Activated CD8-positive, alpha-beta memory T cell treated with anti-CD3 and anti-CD28 coated beads, Interleukin-2, amount 50 U/mL, for 1 hour (primary cell): ENCODE data around the gene IFIT1.
"Not testable (repeated sequence)": the region's sequence is repeated elsewhere in the genome, so short reads cannot be mapped to it uniquely, and the experiment has no call there.

Experiments
- DNase-seq: peaks from one replicate; pipeline ENCODE4 v3.0.0-alpha.2; 2020; ENCODE audit errors: extremely low read depth

Gene IFIT1

DNA sequence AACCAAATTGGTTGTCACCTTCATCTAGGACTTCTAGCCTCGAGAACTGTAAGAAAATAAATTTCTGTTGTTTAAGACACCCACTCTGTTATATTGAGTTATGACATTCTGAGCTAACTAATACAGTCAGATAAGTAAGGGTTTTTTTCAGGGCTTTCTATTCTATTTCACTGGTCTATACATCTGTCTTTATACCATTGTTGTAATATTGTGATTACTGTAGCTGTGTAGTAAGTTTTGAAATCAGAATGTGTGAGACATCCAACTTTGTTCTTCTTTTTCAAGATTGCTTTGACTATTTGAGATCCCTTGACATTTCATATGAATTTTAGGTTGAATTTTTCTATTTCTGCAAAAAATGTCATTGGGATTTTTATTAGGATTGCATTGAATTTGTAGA, 7.5 kb downstream of the IFIT1 start:
- DNase-seq = no peak

DNA sequence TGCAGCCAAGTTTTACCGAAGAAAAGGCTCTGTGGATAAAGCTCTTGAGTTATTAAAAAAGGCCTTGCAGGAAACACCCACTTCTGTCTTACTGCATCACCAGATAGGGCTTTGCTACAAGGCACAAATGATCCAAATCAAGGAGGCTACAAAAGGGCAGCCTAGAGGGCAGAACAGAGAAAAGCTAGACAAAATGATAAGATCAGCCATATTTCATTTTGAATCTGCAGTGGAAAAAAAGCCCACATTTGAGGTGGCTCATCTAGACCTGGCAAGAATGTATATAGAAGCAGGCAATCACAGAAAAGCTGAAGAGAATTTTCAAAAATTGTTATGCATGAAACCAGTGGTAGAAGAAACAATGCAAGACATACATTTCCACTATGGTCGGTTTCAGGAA, 10.6 kb downstream of the IFIT1 start:
- no peak for DNase-seq

DNA sequence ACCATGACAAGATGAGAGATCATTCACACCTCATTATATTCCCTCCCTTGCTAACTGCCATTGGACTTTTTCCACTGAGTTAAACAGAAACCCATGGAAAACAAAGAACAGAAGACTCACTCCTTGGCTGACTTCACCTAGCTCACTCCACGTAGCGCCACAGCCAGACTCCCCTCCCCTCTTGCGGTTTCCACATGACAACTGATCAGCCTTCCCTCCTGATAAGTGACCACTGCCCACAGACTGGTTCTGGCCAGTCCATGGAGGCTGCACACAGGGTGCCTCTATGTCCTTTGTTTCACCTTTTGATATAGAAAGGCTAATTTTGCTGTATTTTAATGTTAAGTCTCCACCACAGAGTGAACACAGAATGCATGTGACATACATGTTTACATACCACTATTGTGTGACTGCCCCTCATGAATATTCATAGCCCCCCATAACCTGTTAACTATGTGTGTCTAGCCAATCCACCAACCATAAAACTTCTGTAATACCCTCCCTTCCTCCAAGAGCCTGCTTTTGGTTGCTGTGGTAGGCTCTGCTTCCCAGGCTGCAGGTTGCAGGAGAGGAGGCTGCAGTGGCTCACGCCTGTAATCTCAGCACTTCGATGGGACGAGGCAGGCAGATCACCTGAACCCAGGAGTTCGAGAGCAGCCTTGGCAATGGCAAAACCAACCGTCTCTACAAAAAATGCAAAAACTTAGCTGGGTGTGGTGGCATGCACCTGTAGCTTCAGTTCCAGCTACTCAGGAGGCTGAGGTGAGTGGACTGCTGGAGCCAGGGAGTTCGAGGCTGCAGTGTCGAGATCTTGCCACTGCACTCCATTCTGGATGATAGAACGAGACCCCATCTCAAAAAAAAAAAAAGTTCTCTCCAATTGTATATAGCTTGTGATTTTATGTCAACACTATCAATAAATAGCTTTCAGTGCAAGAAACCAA, 12.0 kb downstream of the IFIT1 start:
- DNase-seq = no peak

DNA sequence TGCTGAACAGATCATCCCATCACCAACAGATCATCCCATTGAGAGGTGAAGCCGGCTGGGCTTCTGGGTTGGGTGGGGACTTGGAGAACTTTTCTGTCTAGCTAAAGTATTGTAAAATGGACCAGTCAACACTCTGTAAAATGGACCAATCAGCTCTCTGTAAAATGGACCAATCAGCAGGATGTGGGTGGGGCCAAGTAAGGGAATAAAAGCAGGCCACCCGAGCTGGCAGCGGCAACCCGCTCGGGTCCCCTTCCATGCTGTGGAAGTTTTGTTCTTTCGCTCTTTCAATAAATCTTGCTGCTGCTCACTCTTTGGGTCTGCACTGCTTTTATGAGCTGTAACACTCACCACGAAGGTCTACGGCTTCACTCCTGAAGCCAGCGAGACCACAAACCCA, 13.8 kb downstream of the IFIT1 start:
- not testable (repeated sequence) for DNase-seq

DNA sequence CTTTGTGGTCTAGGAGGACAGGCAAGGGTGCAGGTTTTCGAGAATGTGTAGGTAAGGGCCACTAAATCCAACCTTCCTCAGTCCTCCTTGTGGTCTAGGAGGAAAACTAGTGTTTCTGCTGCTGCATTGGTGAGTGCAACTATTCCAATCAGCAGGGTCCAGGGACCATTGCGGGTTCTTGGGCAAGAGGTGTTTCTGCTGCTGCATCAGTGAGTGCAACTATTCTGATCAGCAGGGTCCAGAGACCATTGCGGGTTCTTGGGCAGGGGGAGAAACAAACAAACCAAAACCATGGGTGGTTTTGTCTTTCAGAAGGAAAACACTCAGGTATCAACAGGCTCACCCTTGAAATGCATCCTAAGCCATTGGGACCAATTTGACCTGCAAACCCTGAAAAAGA, 15.4 kb downstream of the IFIT1 start:
- not testable (repeated sequence) for DNase-seq

DNA sequence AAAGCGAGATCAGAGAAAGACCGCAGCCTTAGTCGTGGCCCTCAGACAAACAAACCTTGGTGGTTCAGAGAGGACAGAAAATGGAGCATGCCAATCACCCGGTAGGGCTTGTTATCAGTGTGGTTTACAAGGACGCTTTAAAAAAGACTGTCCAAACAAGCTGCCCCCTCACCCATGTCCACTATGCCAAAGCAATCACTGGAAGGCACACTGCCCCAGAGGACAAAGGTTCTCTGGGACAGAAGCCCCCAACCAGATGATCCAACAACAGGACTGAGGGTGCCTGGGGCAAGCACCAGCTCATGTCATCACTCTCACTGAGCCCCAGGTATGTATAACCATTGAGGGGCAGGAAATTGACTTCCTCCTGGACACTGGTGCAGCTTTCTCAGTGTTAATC, 16.9 kb downstream of the IFIT1 start:
- DNase-seq = not testable (repeated sequence)

DNA sequence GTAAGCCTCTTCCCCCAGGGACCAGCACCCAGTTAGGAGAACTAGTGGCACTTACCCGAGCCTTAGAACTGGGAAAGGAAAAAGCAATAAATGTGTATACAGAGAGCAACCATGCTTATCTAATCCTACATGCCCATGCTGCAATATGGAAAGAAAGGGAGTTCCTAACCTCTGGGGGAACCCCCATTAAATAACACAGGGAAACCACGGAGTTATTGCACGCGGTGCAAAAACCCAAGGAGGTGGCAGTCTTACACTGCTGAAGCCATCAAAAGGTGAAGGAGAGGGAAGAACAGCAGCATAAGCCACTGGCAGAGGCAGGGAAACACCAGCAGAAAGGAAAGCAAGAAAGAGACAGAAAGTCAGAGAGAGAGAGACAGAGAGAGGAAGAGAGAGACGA, 18.1 kb downstream of the IFIT1 start:
- DNase-seq = not testable (repeated sequence)

DNA sequence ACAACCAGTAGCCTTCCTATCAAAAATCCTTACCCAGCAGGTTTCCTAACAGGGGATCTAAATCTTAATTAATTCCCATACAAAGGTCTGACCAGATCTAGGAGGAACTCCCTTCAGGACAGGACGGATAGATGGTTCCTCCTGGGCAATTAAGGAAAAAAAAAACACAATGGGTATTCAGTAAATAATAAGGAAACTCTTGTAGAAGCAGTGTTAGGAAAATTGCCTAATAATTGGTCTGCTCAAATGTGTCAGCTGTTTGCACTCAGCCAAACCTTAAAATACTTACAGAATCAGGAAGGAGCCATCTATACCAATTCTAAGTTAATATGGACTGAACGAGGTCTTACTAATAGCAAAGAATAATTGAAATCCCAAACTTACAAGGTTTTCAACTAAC, 18.7 kb downstream of the IFIT1 start:
- not testable (repeated sequence) for DNase-seq

DNA sequence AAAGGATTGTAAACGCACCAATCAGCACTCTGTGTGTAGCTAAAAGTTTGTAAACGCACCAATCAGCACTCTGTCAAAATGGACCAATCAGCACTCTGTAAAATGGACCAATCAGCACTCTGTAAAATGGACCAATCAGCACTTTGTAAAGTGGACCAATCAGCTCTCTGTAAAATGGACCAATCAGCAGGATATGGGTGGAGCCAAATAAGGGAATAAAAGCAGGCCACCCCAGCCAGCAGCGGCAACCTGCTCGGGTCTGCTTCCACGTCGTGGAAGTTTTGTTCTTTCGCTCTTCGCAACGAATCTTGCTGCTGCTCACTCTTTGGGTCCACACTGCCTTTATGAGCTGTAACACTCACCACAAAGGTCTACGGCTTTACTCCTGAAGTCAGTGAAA, 19.9 kb downstream of the IFIT1 start:
- DNase-seq = not testable (repeated sequence)

DNA sequence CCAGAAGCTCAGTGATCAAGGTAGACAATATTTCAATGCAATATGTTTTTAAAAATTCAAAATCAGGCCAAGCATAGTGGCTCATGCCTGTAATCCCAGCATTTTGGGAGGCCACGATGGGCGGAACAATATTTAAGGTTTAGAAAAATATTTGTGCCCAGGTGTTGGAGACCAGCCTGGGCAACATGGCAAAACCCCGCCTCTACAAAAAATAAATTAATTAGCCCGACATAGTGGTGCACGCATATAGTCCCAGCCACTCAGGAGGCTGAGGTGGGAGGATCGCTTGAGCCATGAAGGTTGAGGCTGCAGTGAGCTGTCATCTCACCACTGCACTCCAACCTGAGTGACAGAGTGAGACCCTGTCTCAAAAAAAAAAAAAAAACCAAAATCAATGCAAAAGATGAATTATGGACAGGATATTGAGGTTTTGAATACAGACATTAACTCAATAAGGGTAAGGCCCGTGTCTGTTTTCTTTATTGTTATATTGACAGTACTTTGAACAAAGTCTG, 21.0 kb downstream of the IFIT1 start:
- no peak for DNase-seq

DNA sequence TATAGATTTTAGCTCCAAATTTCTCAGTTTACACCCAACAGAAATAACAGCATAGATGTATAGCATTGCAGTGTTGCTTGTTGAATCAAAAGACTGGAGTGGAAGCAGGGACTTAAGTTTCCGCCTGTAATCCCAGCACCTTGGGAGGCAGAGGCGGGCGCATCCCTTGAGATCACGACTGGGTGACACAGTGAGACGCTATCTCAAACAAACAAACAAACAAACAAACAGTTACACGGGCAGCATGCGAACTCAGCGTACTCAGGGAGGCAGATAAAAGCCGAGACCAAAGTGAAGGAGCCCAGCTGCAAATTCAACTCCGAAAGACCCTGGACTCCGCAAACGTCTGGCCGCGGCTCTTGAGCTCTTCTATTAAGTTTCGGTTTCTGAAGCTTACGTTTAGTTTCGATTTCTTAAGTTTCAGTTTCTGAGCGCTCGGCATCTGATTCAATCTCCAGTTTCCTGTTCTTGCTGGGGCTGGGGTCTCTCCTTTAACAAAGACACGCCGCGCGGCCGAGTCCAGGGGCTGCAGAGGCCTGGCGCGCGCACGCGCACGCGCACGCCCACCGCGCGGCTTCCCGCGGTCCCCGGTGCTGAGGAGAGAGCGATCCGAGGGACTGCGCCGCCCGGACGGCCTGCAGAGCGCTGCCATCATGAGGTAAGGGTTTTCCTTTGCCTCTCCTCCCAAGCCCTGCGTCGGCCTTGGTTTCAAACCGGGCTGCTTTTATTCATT, 21.9 kb downstream of the IFIT1 start, which contains the start of gene IFIT5:
Gene IFIT5, plus strand, starts transcription at position 423 of the 733 bp plus-strand sequence. Its CDS starts 231 bp downstream, at position 654.
- DNase-seq = no peak

DNA sequence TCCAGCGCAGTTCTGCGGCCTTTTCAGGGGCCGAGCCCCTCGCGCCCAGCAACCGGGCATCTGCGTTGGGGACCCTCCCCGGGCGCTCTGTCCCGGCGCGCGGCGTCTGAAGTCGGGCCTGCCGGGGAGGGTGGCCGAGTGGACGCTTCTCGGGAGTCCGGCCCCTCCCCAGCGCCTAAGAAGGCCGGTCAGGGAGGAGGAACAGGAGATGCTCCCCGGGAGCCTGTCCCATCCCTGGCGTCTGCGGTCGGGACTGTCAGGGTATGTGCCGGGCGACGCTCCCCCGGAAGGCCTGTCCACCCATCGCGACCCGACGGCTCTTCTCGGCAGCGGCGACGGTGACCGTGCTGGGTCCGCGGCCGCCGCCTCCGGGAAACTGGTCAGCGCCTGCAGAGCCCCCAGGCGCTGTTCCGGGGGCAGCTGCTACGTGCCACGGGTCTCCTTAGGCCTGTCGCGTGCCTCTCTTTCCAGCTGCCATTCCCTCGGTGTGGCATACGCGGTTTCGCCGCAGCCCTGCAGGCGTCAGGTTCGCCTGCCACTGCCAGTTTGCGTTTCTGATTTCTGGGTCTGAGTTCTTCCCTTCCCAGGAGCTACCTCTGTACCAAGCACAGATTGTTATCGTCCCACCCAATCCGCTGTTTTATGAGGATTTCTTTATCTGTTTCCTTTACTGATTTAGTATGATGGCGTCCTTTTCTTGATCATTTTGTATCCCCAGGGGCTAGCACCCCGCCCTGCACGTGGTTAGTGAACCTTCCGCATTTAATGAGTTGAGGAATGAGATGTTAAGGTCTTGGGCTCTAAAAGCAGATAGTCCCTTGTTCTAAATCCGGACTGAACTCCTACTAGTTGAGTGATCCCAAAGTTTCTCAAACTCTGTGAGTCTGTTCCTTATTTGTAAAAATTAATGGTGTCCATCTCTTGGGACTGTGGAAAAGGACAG, 22.7 kb downstream of the IFIT1 start:
- no peak for DNase-seq

DNA sequence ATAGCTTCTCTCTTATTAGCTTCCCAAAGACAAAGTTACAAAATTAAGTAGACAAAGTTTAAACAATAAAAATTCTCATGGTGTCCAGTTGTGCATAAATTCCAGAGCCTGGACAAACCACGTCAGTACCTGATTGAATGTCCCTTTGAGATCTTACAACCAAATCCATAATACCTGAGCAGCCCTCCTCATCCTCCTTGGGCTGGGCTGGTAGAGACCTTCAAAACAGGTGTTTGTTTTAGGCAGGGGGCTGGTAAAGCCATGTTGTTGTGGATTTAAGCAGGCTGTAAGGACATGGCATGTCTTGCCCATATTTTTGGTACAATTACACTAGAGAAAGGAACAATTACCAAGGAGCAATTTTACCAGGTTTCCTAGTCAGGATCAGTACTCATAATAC, 24.0 kb downstream of the IFIT1 start:
- no peak for DNase-seq

DNA sequence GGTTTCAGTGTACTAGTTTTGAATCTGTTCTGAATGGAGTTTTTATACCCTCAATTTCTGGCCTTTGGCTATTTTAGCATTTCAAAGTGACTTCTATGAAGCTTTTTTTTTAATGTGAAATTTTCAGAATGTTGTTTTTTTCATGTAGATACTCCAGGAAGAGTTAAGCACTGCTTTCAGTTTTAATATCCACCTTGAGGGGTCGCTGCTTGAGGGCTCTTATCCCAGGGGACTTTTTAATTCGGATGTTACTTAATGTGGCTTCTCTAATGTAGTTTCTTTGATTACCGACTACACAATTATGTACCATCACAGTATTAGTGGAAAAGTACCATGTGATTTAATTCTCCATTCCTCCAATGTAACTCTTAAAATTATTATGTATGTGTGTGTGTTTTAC, 27.1 kb downstream of the IFIT1 start:
- DNase-seq = no peak

DNA sequence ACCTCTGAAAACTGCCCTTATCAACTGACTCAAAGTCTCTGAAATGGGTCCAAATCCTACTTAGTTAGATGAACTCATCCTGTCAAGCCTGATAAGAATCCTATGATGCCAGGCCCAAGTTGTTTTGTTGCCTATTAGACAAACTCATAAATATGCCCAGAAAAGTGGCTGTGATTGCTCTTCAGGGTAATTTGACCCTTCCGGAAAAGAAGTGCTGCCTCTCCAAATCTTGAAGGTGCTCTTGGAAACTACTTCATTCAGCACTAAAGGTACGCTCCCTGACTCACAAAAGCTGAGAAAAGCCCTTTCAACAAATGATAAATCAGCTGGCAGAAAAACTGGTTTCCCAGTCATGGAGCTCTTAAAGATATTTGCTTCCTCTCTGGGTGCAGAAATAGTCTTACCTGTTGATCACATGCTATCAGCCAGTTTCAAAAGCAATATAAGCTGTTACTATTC, 28.6 kb downstream of the IFIT1 start:
- no peak for DNase-seq

DNA sequence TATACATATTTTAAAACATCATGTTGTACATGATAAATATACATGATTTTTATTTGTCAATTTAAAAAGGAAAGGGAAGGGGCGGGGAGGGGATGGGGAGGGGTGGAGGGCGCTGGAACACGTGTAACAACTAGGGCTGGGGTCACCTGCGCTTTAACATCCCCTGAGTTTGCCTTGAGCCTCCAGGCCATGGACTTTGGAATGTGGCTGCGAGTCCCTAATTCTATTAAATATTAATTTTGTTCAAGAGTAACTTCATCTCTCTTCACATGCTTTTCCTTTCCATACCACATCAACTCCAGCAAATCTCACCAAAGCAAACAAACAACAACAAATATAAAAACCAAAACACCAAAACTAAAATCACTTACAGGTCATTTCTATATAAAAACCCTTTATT, 32.6 kb downstream of the IFIT1 start:
- DNase-seq = no peak

DNA sequence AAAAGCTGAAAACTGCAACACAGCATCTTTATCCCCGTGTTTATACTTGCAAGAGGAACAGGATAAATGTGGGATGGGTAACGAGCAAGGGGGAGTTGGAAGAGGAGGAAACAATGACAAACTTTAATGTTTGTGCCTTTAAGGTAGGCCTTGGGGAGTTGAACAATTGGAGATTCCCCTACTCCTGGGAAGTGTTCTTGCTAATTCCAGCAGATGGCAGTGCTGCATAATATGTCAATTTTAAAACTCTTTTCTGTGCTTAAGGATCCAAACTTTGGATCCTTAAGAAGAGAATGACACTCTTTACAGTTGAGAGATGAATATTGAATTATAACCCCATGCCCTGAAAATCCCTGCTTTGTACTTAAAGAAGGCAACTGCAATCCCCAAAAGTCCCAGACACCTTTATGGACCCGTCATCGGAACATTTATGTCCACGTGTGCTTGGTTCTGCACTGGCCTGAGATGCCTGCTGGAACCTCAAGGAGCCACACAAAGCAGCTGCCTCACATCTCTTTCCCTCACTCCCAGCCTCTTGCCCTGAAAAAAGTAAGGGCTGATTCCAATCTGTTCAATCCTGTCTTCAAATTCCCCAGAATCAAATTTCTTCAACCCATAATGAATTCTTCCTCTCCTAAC, 33.9 kb downstream of the IFIT1 start:
- no peak for DNase-seq

DNA sequence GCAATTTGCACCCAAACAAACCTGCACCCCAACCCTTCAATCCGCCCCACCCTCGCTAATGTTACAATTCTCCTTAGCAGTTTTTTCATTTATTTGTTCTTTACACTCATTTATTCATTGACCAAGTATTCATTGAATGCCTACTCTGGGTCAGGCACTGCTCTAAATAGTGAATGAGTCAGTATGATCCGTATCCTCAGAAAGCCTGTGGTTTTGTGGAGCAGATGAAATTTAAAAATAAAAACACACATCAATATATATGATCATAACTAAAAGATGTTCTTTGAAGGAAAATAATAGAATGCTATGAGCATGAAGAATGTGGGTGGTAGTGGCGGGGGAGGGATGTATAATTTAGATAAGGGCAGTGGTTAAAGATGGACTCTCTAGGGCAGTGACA, 35.2 kb downstream of the IFIT1 start:
- no peak for DNase-seq

DNA sequence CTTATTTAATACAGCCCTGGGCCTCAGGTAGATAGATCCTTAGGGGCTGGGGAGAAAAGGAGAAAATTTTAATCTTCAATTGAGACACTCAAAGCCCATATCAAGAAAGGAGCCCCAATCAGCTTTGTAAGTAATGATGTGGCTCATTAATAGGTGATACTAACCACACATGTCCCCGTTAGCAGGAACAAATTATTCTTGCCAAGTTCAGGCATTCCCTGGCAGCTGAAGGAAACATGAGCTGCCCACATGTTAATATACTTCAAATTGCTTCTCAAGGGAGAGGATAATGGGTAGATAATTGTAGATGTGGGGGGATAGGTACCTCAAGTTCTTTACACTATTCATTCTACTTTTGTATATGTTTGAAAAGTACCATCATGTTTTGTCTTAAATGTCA, 36.5 kb downstream of the IFIT1 start:
- DNase-seq = no peak

DNA sequence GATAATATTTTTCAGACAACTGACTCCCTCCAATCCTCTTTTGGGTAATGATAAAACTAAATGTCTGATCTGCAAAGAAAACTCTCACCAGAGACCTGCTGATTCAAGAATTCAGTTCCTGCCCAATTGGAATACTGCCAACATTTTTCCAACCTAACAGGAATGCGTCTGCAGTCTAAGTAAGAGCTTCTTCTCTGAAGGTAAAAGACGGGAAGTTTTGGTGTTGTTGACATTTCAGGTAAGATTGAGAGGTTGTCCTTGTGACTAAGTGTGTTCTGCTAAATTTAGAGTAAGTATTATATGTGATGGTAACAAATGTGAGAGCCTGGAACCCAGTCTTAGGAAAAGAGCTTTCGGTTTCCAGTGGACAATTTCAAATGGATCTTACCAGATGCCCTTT, 39.6 kb downstream of the IFIT1 start:
- no peak for DNase-seq

DNA sequence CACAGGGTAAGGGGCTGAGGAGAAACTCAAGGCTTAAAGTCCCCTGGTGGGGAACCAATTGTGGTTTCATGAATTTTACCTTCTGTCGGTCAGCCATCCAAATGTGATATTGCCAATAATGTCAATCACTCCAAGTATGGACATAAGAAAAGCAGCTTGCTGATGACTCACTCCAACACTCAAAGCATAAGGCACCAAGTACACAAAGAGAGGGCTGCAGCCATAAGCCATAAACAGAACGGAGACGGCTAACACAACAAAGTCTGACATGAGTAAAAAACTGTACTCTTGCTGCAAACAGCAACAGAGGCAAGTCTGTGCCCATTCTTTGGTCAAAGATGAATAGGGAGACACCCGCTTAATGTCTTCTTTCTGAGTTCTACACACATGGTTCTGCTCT, 46.1 kb downstream of the IFIT1 start:
- DNase-seq = no peak
